SK-N-MC (cell line): ENCODE results near the gene STRADA.

Experiments used
- DNase-seq: peaks from one replicate; pipeline ENCODE4 v3.0.0-alpha.2; 2011; ENCODE audit warnings: low read depth, low spot score
- H3K27ac ChIP-seq: fragments of 200-600 bp; sonication (generic); 2 replicates; pipeline ENCODE4 v1.5.1; 2016; ENCODE audit warnings: mixed run types
- H3K36me3 ChIP-seq: fragments of 200-600 bp; sonication (generic); 2 replicates; pipeline ENCODE4 v1.6.1; 2017; ENCODE audit warnings: antibody characterized with exemption, low read length, mixed read lengths; ENCODE audit not compliant: insufficient read depth
- H3K4me3 ChIP-seq: fragments of 200-600 bp; sonication (generic); 2 replicates; pipeline ENCODE4 v1.5.1; 2016
- H3K9ac ChIP-seq: fragments of 200-600 bp; sonication (generic); 2 replicates; pipeline ENCODE4 v1.8.0; 2017; ENCODE audit warnings: mixed run types, mixed read lengths; ENCODE audit not compliant: insufficient read length
- H3K9me3 ChIP-seq: fragments of 200-600 bp; sonication (generic); 2 replicates; pipeline ENCODE4 v1.6.1; 2017; ENCODE audit warnings: low read depth, mild to moderate bottlenecking, antibody characterized with exemption, low read length, moderate library complexity, mixed read lengths
- EZH2 ChIP-seq: fragments of 200-600 bp; sonication (generic); IDR thresholded peaks from one replicate; pipeline ENCODE4 v1.6.1; 2017; ENCODE audit warnings: antibody characterized with exemption
- FOXP2 ChIP-seq: optimal IDR thresholded peaks from 2 replicates; pipeline ENCODE3; 2011; ENCODE audit warnings: mild to moderate bottlenecking, moderate library complexity; ENCODE audit not compliant: insufficient read depth; ENCODE audit errors: extremely low read length, control extremely low read depth
- POLR2AphosphoS5 ChIP-seq: IDR thresholded peaks from 2 replicates; pipeline ENCODE4 v1.6.1; 2012; ENCODE audit warnings: mild to moderate bottlenecking, low read depth, low read length, borderline replicate concordance

STRADA gene, protein sequence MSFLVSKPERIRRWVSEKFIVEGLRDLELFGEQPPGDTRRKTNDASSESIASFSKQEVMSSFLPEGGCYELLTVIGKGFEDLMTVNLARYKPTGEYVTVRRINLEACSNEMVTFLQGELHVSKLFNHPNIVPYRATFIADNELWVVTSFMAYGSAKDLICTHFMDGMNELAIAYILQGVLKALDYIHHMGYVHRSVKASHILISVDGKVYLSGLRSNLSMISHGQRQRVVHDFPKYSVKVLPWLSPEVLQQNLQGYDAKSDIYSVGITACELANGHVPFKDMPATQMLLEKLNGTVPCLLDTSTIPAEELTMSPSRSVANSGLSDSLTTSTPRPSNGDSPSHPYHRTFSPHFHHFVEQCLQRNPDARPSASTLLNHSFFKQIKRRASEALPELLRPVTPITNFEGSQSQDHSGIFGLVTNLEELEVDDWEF

GRCh38 chr17:63741408-63742173 is at the start of gene STRADA:
STRADA (minus strand) TSS chr17:63741799; CDS start chr17:63728369, 13,430 bp downstream.
- peak within 1 kb of the TSS; percentile 96 for H3K9ac ChIP-seq
- H3K36me3 ChIP-seq, result peaks cover 12% of the 10 kb centered on the region
- H3K9me3 ChIP-seq, result no peaks in the 10 kb centered on the region
- TF ChIP-seq POLR2AphosphoS5 (peak; percentile 93), FOXP2 (peak; percentile 18), EZH2 (no peak)
- H3K4me3 ChIP-seq, result peak within 1 kb of the TSS; percentile 94
- peak within 1 kb of the TSS; percentile 92 for H3K27ac ChIP-seq
- DNase-seq, result peak; percentile 81

DNA sequence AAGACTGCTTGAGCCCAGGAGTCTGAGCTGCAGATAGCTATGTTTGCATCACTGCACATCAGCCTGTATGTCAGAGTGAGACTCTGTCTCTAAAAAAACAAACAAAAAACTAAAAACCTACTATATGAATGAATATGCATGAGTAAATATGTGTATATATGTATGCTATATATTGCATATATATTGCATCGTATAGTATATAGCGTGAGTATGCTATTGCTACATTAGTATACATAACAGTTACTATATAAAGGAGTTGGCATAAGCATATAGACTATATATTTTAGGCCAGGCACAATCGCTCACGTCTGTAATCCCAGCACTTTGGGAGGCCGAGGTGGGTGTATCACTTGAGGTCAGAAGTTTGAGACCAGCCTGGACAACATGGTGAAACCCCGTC is 48.5 kb upstream of the STRADA start:
- peaks cover 97% of the 10 kb centered on the region for H3K36me3 ChIP-seq
- no peak overlapping the region for H3K9ac ChIP-seq
- DNase-seq, result no peak
- peak overlapping the region; percentile 58; the same call in 1 of the 2 replicates for H3K27ac ChIP-seq
- H3K4me3 ChIP-seq, result no peak overlapping the region
- H3K9me3 ChIP-seq, result no peaks in the 10 kb centered on the region
- TF ChIP-seq EZH2 (no peak), FOXP2 (no peak), POLR2AphosphoS5 (no peak)

DNA sequence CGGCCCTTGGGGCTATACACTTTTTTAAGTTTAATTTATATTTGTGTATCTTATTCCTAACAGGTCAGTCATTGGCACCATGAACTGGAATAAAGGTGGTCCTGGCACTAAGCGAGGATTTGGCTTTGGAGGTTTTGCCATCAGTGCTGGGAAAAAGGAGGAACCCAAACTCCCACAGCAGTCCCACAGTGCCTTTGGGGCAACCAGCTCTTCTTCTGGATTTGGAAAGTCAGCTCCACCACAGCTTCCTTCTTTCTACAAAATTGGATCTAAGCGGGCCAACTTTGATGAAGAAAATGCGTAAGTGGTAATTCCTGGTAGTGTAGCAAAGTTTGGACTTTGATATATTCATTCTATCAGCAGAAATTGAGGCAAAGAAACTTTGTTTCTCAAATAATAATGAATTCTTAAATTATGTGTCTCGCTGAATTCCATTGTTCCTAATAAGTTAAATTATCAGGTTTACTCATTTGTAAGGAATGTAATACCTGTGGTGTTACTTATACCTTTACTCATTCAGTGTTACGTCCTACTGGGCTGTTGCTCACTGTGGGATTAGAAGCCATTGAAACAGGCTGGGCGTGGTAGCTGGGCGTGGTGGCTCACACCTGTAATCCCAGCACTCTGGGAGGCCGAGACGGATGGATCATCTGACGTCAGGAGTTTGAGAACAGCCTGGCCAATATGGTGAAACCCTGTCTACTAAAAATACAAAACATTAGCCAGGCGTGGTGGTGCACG is 45.5 kb upstream of the STRADA start:
- Histone ChIP-seq H3K27ac (no peak overlapping the region), H3K36me3 (peaks cover 97% of the 10 kb centered on the region), H3K9me3 (no peaks in the 10 kb centered on the region), H3K4me3 (no peak overlapping the region), H3K9ac (no peak overlapping the region)
- TF ChIP-seq POLR2AphosphoS5 (no peak), EZH2 (no peak), FOXP2 (no peak)
- DNase-seq, result no peak

DNA sequence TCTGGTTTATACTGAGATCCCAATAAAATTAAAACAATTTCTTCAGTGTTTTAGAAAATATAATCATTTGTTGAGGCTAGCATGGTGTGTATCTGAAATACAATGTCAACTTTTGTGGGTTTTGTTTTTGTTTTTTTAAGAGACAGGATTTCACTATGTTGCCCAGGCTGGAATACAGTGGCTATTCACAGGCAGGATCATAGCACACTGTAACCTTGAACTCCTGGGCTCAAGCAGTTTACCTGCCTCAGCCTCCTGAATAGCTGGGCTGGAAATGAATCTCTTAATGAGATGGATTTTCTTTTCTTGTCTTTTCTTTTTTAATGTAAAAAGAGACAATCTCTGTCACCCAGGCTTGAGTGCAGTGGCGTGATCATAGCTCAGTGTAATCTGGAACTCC is 44.5 kb upstream of the STRADA start:
- no peak for TF ChIP-seq EZH2
- TF ChIP-seq POLR2AphosphoS5, result no peak
- TF ChIP-seq FOXP2, result no peak
- H3K27ac ChIP-seq, result no peak overlapping the region
- no peak for DNase-seq
- no peak overlapping the region for H3K9ac ChIP-seq
- H3K36me3 ChIP-seq, result peaks cover 89% of the 10 kb centered on the region
- H3K9me3 ChIP-seq, result no peaks in the 10 kb centered on the region
- no peak overlapping the region for H3K4me3 ChIP-seq

- H3K4me3 ChIP-seq, result no peak overlapping the region
- peaks cover 89% of the 10 kb centered on the region for H3K36me3 ChIP-seq
- no peak for DNase-seq
- TF ChIP-seq POLR2AphosphoS5 (no peak), FOXP2 (no peak), EZH2 (no peak)
- H3K9ac ChIP-seq, result no peak overlapping the region
- no peak overlapping the region for H3K27ac ChIP-seq
- H3K9me3 ChIP-seq, result no peaks in the 10 kb centered on the region
Measured at GRCh38 chr17:63785556-63785955, 44.0 kb upstream of the STRADA start.

- Histone ChIP-seq H3K4me3 (no peak overlapping the region), H3K9me3 (no peaks in the 10 kb centered on the region), H3K27ac (no peak overlapping the region), H3K9ac (no peak overlapping the region), H3K36me3 (peaks cover 90% of the 10 kb centered on the region)
- no peak for TF ChIP-seq POLR2AphosphoS5
- no peak for TF ChIP-seq FOXP2
- no peak for TF ChIP-seq EZH2
- no peak for DNase-seq
Measured at GRCh38 chr17:63783522-63783921, 41.9 kb upstream of the STRADA start.

DNA sequence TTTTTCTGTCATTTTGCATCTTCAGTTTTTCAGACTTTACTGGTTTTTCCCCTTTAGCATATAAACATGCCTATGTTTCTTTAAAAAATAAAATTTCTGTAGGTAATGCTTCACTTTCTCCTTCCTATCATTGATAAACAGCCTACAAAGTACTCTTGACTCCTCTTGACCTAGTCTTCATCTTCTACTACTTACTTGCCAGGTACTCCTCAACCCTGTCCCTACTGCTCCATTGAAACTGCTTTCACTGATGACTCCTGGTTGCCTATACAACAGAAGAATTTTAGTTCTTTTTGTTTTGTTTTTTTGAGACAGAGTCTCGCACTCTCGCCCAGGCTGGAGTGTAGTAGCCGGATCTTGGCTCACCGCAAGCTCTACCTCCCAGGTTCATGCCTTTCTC is 39.3 kb upstream of the STRADA start:
- peaks cover 90% of the 10 kb centered on the region for H3K36me3 ChIP-seq
- H3K4me3 ChIP-seq, result no peak overlapping the region
- H3K27ac ChIP-seq, result no peak overlapping the region
- no peaks in the 10 kb centered on the region for H3K9me3 ChIP-seq
- DNase-seq, result no peak
- TF ChIP-seq POLR2AphosphoS5 (no peak), EZH2 (no peak), FOXP2 (no peak)
- peak overlapping the region; percentile 26 for H3K9ac ChIP-seq

DNA sequence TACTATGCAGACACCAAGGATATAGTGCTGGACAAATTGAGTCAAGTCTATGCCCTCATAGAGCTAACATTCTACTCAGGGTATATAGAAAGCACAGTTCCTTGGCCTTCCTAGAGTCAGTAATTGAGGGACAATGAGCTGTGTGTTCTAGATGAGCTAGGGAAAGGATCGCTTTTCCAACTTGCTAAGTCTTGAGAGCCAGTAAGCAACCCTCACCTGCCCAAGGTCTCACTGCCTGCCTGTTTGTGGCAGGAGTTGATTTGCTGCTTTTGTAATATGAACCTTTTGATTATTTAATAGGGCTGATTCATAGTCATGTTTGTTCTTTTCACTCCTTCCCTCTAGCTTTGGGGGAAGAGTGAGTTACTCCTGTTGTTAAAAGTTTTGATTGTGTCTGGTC is 38.9 kb upstream of the STRADA start:
- no peak for TF ChIP-seq POLR2AphosphoS5
- TF ChIP-seq FOXP2, result no peak
- no peak for TF ChIP-seq EZH2
- peaks cover 89% of the 10 kb centered on the region for H3K36me3 ChIP-seq
- H3K9ac ChIP-seq, result peak overlapping the region; percentile 26
- no peak overlapping the region for H3K27ac ChIP-seq
- no peak overlapping the region for H3K4me3 ChIP-seq
- no peaks in the 10 kb centered on the region for H3K9me3 ChIP-seq
- no peak for DNase-seq
